Aorta (tissue), 5 donors: Measurements from ENCODE around the gene TXK. TPM values are rescaled to one million over a fixed set of nuclear protein-coding genes. Genes with fewer than 3 reads are reported as not detected.
"Not testable (repeated sequence)": the region's sequence is repeated elsewhere in the genome, so short reads cannot be mapped to it uniquely, and the experiment has no call there.

ENCODE experiments used
- ATAC-seq: fragments of 200-7000 bp; cut with Tn5 transposase; one replicate; pipeline ENCODE4 v1.9.1; 2022; ENCODE audit warnings: moderate library complexity; ENCODE audit not compliant: low FRiP score
- DNase-seq, 2 donors: peaks; one replicate each; pipeline ENCODE4 v3.0.0-alpha.2; 2020
- H3K27ac ChIP-seq, 2 donors: one replicate each; pipeline ENCODE4 v1.5.1; 2013; ENCODE audit warnings: low read length in 2 of 2, mild to moderate bottlenecking in 2 of 2, moderate library complexity in 2 of 2, control low read depth in 1 of 2, inconsistent platforms in 1 of 2, low read depth in 1 of 2
- H3K27me3 ChIP-seq, 2 donors: one replicate each; pipeline ENCODE4 v1.6.1; 2013; ENCODE audit warnings: control low read depth in 1 of 2, low read length in 1 of 2, mild to moderate bottlenecking in 1 of 2, moderate library complexity in 1 of 2; ENCODE audit not compliant: insufficient read depth in 2 of 2, control insufficient read depth in 1 of 2
- H3K36me3 ChIP-seq, 2 donors: one replicate each; pipeline ENCODE4 v1.6.1; 2013; ENCODE audit warnings: control low read depth in 1 of 2, low read length in 1 of 2, mild to moderate bottlenecking in 1 of 2; ENCODE audit not compliant: insufficient read depth in 2 of 2, control insufficient read depth in 1 of 2
- H3K4me1 ChIP-seq, 2 donors: one replicate each; pipeline ENCODE4 v1.6.1; 2013; ENCODE audit warnings: low read length in 2 of 2, control low read depth in 1 of 2, mild to moderate bottlenecking in 1 of 2, moderate library complexity in 1 of 2; ENCODE audit not compliant: insufficient read depth in 2 of 2, control insufficient read depth in 1 of 2
- H3K4me3 ChIP-seq, 2 donors: one replicate each; pipeline ENCODE4 v1.5.1; 2013; ENCODE audit warnings: low read length in 2 of 2, control low read depth in 1 of 2, mild to moderate bottlenecking in 1 of 2
- H3K9me3 ChIP-seq: one replicate; pipeline ENCODE4 v1.6.1; 2013; ENCODE audit warnings: mild to moderate bottlenecking, low read length; ENCODE audit not compliant: control insufficient read depth
- WGBS, 2 donors: extraction: QIAGEN DNeasy Blood & Tissue Kit; methylation state at CpG; one replicate each; pipeline ENCODE4 v1.1.7; 2013; 5-methylcytosine and 5-hydroxymethylcytosine counted together
- intact Hi-C, 2 donors: fragments of 100-400 bp; cut with DNase I; formaldehyde crosslinking; loops; one replicate each; pipeline versions ENCODE4 v1.14.2 to v1.15.0; 2022
- polyA plus RNA-seq, 2 donors: library from polyadenylated mRNA; stranded (reverse); fragments of 200-250 nt; gene quantifications; one replicate each; pipeline ENCODE4 v1.2.3, GENCODE V29; 2013
- total RNA-seq, 2 donors: library from RNA; stranded (reverse); fragmentation: NEBNext Ultra II Directional; extraction: Animal tissue kit (Norgen Biotek cat#: 25700); gene quantifications; one replicate each; pipeline ENCODE4 v1.2.1, GENCODE V29; 2021
- donor health status: healthy with polysubstance abuse.
- donor health status: Bipolar disorder and iron deficiency.
- donor health status: DM: no; HTN: no; CAD: no.
- donor health status: DM: no; HTN: no; CAD: no.
- donor health status: DM: yes; HTN: yes; CAD: no.

TXK gene
- total and polyA plus RNA-seq, 4 donors, result 0.87 to 6.8 (median 1.8) TPM

DNA sequence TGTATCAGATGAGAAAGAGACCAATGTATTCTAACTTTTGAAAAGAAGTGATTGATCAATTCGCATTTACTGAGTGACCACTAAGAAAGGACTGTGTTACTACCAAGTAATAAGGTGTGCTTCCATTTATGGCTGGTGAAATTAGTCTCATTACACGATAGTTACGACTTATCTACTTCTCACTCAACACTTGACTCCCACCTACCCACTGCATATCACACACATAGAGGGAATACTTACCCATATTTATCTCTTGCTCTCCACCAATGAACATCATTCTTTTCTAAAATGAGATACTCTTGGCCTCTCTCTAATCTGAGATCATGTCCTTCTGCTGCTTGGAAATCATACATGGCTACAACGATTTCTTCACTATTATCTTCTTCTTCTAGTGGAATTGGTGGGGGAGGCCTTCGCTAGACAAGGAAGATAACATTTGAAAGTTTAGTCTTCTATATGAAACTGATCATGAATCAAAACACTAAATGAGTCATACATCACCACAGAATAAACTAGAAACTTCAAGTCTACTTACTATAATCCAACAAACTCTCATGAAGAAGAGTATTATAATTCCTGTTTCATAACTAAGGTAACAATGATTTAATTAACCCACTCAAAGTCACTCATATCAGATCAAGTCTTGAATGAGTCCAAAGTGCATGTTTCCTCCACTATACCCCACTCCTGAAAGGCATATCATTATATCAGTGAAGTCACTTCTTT, 33.7 kb upstream of the TXK start:
- Histone ChIP-seq H3K4me1 (no peaks in the 10 kb centered on the region), H3K4me3 (no peak overlapping the region), H3K27me3 (no peaks in the 10 kb centered on the region), H3K9me3 (no peaks in the 10 kb centered on the region), H3K36me3 (peaks cover 0 to 4% of the 10 kb centered on the region in 2 donors), H3K27ac (no peak overlapping the region)
- WGBS, 2 donors, result 79 to 81% methylated on average over 5 of the region's 5 CpGs
- ATAC-seq, result no peak
- intact Hi-C loops, result no loop called here
- no peak for DNase-seq

DNA sequence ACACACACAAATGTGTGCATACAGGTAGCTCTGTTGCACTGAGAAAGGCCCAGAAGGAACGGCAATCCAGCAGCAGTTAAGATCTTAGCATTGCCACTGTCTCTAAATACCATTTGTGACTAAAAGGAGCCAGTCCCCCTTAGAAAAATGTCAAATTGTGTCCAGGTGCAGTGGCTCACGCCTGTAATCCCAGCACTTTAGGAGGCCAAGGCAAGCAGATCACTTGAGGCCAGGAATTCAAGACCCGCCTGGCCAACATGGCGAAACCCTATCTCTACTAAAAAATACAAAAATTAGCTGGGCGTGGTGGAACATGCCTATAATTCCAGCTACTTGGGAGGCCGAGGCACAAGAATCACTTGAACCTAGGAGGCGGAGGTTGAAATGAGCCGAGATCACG, 30.5 kb upstream of the TXK start:
- intact Hi-C loops, H3K27me3 ChIP-seq, H3K27ac ChIP-seq, H3K36me3 ChIP-seq, H3K4me1 ChIP-seq, H3K4me3 ChIP-seq, DNase-seq, ATAC-seq, H3K9me3 ChIP-seq: not testable (repeated sequence)
- WGBS, 2 donors, result 95 to 97% methylated on average over 9 of the region's 9 CpGs

DNA sequence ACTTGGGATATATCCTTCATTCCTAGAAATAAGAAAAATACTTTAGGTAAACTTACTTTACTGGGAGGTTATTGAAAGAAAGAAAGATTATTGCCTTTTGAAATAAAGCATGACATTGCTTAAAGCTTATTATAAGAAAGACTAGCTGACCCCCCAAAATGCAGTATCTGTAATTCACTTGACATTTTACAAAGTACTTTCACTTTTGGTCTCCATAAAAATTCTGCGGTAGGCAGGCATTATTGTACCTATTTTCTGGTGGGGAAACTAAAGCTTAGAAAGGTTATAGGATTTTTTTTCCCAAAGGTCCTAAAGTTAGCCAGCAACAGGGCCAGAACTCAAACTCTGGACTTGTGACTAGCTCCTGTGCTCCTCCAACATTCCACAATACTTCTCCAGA, 29.7 kb upstream of the TXK start:
- no peaks in the 10 kb centered on the region for H3K4me1 ChIP-seq
- H3K36me3 ChIP-seq, result peaks cover 0 to 4% of the 10 kb centered on the region in 2 donors
- H3K27ac ChIP-seq, result no peak overlapping the region
- no peaks in the 10 kb centered on the region for H3K9me3 ChIP-seq
- no peak overlapping the region for H3K4me3 ChIP-seq
- no peak for ATAC-seq
- WGBS, 2 donors, result 84 to 86% methylated on average over 1 of the region's 1 CpG
- intact Hi-C loops, result no loop called here
- no peaks in the 10 kb centered on the region for H3K27me3 ChIP-seq
- DNase-seq, result no peak

DNA sequence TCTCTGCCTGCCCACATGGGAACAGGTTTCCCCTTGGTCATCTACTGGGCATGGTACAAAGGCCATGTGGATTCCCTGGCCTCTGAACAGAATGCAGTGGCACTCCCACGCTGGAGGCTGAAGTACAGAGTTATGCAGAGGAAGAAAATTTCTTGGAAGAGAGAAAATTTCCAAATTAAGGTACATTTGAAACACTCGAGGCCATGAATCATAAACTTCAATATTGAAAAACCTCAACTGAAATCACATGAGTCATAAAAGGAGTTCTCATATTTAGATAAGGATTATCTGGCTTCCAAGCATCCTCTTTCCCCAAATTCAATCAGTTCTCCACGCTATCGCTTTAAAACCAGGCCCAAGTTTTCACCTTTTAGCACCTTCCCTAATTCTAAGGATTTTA, 28.1 kb upstream of the TXK start:
- WGBS, 2 donors, result 57 to 58% methylated on average over 4 of the region's 4 CpGs
- ATAC-seq (no peak), DNase-seq (no peak)
- Histone ChIP-seq H3K4me3 (no peak overlapping the region), H3K27me3 (no peaks in the 10 kb centered on the region), H3K9me3 (no peaks in the 10 kb centered on the region), H3K27ac (no peak overlapping the region), H3K4me1 (no peaks in the 10 kb centered on the region), H3K36me3 (no peaks in the 10 kb centered on the region)
- intact Hi-C loops, result no loop called here

DNA sequence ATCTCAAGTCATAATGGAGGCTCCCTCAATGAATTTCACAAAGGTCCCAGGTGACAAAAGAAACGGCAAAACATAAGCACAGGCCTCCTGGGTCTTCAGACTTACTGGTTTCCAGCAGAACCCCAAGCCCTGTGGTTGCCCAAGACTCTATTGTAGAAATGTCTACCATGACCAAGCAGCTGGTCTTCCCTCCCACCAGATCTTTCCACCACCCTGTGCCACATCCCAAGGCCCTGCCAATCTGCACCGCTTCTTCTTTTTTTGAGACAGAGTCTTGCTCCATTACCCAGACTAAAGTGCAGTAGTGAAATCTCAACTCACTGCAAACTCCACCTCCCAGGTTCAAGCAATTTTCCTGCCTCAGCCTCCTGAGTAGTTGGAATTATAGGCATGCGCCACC, 23.2 kb upstream of the TXK start:
- Histone ChIP-seq H3K4me1 (no peaks in the 10 kb centered on the region), H3K4me3 (no peak overlapping the region), H3K9me3 (peaks cover 2% of the 10 kb centered on the region), H3K27me3 (no peaks in the 10 kb centered on the region), H3K36me3 (peaks cover 0 to 4% of the 10 kb centered on the region in 2 donors), H3K27ac (no peak overlapping the region)
- intact Hi-C loops, result no loop called here
- DNase-seq (no peak), ATAC-seq (no peak)
- WGBS, 2 donors, result 77 to 81% methylated on average over 3 of the region's 3 CpGs

DNA sequence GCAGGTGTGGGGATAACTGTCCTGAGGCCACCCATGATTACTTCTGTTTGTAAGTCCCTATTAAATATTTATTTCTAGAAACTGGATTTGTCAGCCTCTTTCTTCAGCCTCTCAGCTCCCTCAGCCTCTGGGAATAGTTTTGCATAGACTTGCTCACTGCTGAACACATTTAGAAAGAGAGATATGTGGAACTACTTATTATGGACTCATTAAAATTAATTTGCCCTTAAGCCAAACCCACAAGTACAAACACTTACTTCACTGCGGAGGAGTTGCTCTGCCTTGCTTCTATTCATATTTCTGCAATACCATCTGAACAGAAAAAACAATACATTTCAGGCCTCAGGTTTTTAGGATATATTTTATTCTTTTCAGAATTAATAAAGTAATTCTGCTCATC, 22.4 kb upstream of the TXK start:
- 95 to 97% methylated on average over 1 of the region's 1 CpG for WGBS, 2 donors
- H3K9me3 ChIP-seq, result peaks cover 2% of the 10 kb centered on the region
- no peaks in the 10 kb centered on the region for H3K4me1 ChIP-seq

DNA sequence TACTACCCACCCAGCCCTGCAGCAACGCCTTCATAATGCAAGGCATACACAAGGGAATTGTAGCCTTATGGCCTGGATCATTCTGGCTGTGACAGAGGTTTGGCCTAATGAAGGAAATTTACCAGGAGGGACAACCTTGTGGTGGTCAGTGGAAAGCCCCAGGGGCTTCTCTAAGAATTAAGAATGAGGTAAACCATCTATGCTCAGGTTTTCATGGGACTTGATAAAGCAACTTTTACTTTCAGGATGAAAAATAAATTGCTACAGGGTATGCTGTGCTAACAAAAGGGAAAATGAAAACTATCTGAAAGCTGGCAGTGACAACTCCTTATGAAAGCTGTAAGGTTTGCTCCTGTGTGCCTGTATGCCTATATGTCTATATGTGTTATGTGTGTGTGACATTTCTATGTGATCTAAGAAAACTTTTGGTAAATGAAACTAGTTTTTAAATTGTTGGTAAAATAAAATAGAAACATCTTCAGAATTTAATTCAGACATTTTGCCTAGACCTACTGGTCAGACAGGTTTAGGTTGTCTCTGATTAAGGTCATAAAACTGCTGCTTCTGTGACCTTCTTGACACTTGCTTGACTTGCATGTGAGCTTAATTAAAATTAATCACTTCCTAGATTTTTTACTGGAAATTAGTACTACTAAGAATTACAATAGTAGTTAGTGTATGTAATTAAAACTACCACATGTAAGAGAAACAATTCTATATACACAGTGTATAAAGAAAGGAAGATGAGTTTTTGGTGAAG, 19.9 kb upstream of the TXK start:
- no peak for DNase-seq
- no peaks in the 10 kb centered on the region for H3K4me1 ChIP-seq
- no peak for ATAC-seq
- intact Hi-C loops, result no loop called here
- H3K4me3 ChIP-seq, result no peak overlapping the region
- H3K27me3 ChIP-seq, result no peaks in the 10 kb centered on the region
- H3K27ac ChIP-seq, result no peak overlapping the region
- peaks cover 0 to 4% of the 10 kb centered on the region in 2 donors for H3K36me3 ChIP-seq
- H3K9me3 ChIP-seq, result peaks cover 2% of the 10 kb centered on the region
- WGBS, 2 donors, result 84 to 90% methylated on average over 1 of the region's 1 CpG

More for the DNA sequence above, 22.4 kb upstream of the TXK start:
- DNase-seq (no peak), ATAC-seq (no peak)
- Histone ChIP-seq H3K4me3 (no peak overlapping the region), H3K27me3 (no peaks in the 10 kb centered on the region), H3K36me3 (peaks cover 0 to 4% of the 10 kb centered on the region in 2 donors), H3K27ac (no peak overlapping the region)
- intact Hi-C loops, result no loop called here

DNA sequence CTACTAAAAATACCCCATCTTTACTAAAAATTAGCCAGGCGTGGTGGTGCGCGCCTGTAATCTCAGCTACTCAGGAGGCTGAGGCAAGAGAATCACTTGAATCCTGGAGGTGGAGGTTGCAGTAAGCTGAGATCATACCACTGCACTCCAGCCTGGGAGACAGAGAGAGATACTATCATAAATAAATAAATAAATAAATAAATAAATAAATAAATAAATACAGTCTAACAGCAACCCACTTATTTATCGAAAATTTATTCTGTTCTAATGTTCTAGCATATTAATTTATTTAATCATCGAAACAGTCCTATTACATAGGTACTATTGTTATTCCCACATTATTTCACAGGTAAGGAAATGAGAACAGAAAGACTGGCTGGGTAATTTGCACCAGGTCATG, 18.2 kb upstream of the TXK start:
- H3K27me3 ChIP-seq, result no peaks in the 10 kb centered on the region
- no peaks in the 10 kb centered on the region for H3K4me1 ChIP-seq
- H3K27ac ChIP-seq, result no peak overlapping the region
- intact Hi-C loops, result no loop called here
- ATAC-seq (no peak), DNase-seq (no peak)
- H3K36me3 ChIP-seq, result peaks cover 0 to 4% of the 10 kb centered on the region in 2 donors
- WGBS, 2 donors, result 97 to 99% methylated on average over 5 of the region's 5 CpGs
- peaks cover 2% of the 10 kb centered on the region for H3K9me3 ChIP-seq
- H3K4me3 ChIP-seq, result no peak overlapping the region
